ENCODE measurements around the gene AKAP6.

DNA sequence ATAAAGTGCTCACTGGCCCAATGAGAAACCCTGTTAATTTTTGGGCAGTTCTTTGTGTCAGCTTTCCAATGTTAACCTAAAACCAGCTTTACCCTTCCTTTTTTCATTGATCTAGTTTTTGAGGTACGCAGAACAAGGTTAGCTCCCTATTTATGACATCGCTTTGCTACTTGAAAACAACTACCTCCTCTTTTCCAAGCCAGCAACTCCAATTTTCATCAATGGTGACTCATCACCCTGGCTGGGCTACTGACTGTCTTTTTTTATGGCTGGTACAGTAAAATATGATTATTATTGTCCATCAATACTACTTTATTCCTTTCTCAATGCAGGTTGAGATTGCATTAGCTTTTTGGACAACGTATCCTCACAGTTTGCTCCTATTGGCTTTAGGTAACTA, 22.5 kb upstream of the AKAP6 start:
- TF ChIP-seq, protein P1, sequence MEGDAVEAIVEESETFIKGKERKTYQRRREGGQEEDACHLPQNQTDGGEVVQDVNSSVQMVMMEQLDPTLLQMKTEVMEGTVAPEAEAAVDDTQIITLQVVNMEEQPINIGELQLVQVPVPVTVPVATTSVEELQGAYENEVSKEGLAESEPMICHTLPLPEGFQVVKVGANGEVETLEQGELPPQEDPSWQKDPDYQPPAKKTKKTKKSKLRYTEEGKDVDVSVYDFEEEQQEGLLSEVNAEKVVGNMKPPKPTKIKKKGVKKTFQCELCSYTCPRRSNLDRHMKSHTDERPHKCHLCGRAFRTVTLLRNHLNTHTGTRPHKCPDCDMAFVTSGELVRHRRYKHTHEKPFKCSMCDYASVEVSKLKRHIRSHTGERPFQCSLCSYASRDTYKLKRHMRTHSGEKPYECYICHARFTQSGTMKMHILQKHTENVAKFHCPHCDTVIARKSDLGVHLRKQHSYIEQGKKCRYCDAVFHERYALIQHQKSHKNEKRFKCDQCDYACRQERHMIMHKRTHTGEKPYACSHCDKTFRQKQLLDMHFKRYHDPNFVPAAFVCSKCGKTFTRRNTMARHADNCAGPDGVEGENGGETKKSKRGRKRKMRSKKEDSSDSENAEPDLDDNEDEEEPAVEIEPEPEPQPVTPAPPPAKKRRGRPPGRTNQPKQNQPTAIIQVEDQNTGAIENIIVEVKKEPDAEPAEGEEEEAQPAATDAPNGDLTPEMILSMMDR (IDR thresholded peaks at IDR 0.05), result no peak
- TF ChIP-seq POLR2A (IDR thresholded peaks at IDR 0.05), result no peak
